Measurements from ENCODE around the gene SHROOM2.

Gene SHROOM2

GRCh38 chrX:9873952-9874351 is 87.7 kb downstream of the SHROOM2 start:
- CTCF ChIA-PET, result no interaction called here
- POLR2A ChIA-PET, result no interaction called here
- no peak for TF ChIP-seq BHLHE40 (IDR thresholded peaks at IDR 0.05; ENCODE audit: borderline replicate concordance)
- TF ChIP-seq ZNF384 (IDR thresholded peaks at IDR 0.05), result no peak
- no peak for TF ChIP-seq ELF4 (IDR thresholded peaks at IDR 0.05)
- TF ChIP-seq FOXA1 (IDR thresholded peaks at IDR 0.05), result no peak
- no peak for TF ChIP-seq HDGF (IDR thresholded peaks at IDR 0.05; ENCODE audit: borderline replicate concordance)
- TF ChIP-seq SUZ12 (IDR thresholded peaks at IDR 0.05), result no peak
- no peak for TF ChIP-seq NFRKB (IDR thresholded peaks at IDR 0.05)
- no peak for TF ChIP-seq LEF1 (IDR thresholded peaks at IDR 0.05; ENCODE audit: borderline replicate concordance)
- no peak for TF ChIP-seq ARNT (IDR thresholded peaks at IDR 0.05)
- TF ChIP-seq L3MBTL2 (conservative IDR thresholded peaks at IDR 0.05), result no peak
- TF ChIP-seq FOXK2 (IDR thresholded peaks at IDR 0.05), result no peak
- no peak for TF ChIP-seq CTBP1 (IDR thresholded peaks at IDR 0.05; ENCODE audit: borderline replicate concordance)
- TF ChIP-seq TARDBP (IDR thresholded peaks at IDR 0.05), result no peak
- peak; percentile 24 for DNase-seq (ENCODE audit: extremely low spot score)

GRCh38 chrX:9874483-9874882 is 88.3 kb downstream of the SHROOM2 start:
- POLR2A ChIA-PET, result no interaction called here
- TF ChIP-seq HDGF (IDR thresholded peaks at IDR 0.05; ENCODE audit: borderline replicate concordance), result no peak
- no peak for TF ChIP-seq ZNF384 (IDR thresholded peaks at IDR 0.05)
- CTCF ChIA-PET, result no interaction called here
- DNase-seq (ENCODE audit: extremely low spot score), result no peak

GRCh38 chrX:9875801-9876200 is 89.6 kb downstream of the SHROOM2 start:
- TF ChIP-seq L3MBTL2 (conservative IDR thresholded peaks at IDR 0.05) (no peak), CTBP1 (IDR thresholded peaks at IDR 0.05; ENCODE audit: borderline replicate concordance) (no peak), LEF1 (IDR thresholded peaks at IDR 0.05; ENCODE audit: borderline replicate concordance) (no peak), HDGF (IDR thresholded peaks at IDR 0.05; ENCODE audit: borderline replicate concordance) (no peak), ZNF384 (IDR thresholded peaks at IDR 0.05) (no peak), ARNT (IDR thresholded peaks at IDR 0.05) (no peak), SUZ12 (IDR thresholded peaks at IDR 0.05) (no peak), FOXK2 (IDR thresholded peaks at IDR 0.05) (no peak), BHLHE40 (IDR thresholded peaks at IDR 0.05; ENCODE audit: borderline replicate concordance) (no peak), PKNOX1 (IDR thresholded peaks at IDR 0.05) (no peak), FOXA1 (IDR thresholded peaks at IDR 0.05) (no peak), TARDBP (IDR thresholded peaks at IDR 0.05) (no peak), FOXM1 (IDR thresholded peaks at IDR 0.05; ENCODE audit: borderline replicate concordance) (no peak), NFRKB (IDR thresholded peaks at IDR 0.05) (no peak), SP1 (IDR thresholded peaks at IDR 0.05) (no peak)
- ChIA-PET POLR2A (no interaction called here), CTCF (interaction anchor here (0.8 kb wide), 1 partner anchor 244 kb away, joined by 3 read pairs; no protein-coding TSS in a partner anchor)

GRCh38 chrX:9876201-9876600 is 90.0 kb downstream of the SHROOM2 start:
- POLR2A ChIA-PET, result no interaction called here
- TF ChIP-seq TARDBP (IDR thresholded peaks at IDR 0.05), result no peak
- no peak for TF ChIP-seq PKNOX1 (IDR thresholded peaks at IDR 0.05)
- no peak for TF ChIP-seq SUZ12 (IDR thresholded peaks at IDR 0.05)
- TF ChIP-seq ZNF384 (IDR thresholded peaks at IDR 0.05), result no peak
- DNase-seq (ENCODE audit: extremely low spot score), result no peak
- CTCF ChIA-PET, result interaction anchor here (0.8 kb wide), 1 partner anchor 244 kb away, joined by 3 read pairs; no protein-coding TSS in a partner anchor

More at GRCh38 chrX:9875801-9876200, 89.6 kb downstream of the SHROOM2 start:
- no peak for DNase-seq (ENCODE audit: extremely low spot score)

GRCh38 chrX:9878146-9878820 is 92.1 kb downstream of the SHROOM2 start:
- POLR2A ChIA-PET, result no interaction called here
- DNase-seq (ENCODE audit: extremely low spot score), result no peak
- CTCF ChIA-PET, result no interaction called here
- TF ChIP-seq SUZ12 (IDR thresholded peaks at IDR 0.05) (no peak), HDGF (IDR thresholded peaks at IDR 0.05; ENCODE audit: borderline replicate concordance) (no peak), ZNF384 (IDR thresholded peaks at IDR 0.05) (no peak)

GRCh38 chrX:9880237-9880636 is 94.0 kb downstream of the SHROOM2 start:
- POLR2A ChIA-PET, result no interaction called here
- no peak for DNase-seq (ENCODE audit: extremely low spot score)
- CTCF ChIA-PET, result no interaction called here
- no peak for TF ChIP-seq FOXA1 (IDR thresholded peaks at IDR 0.05)
- no peak for TF ChIP-seq CTBP1 (IDR thresholded peaks at IDR 0.05; ENCODE audit: borderline replicate concordance)
- TF ChIP-seq ZNF384 (IDR thresholded peaks at IDR 0.05), result no peak
- no peak for TF ChIP-seq NFRKB (IDR thresholded peaks at IDR 0.05)
- TF ChIP-seq PKNOX1 (IDR thresholded peaks at IDR 0.05), result no peak
- no peak for TF ChIP-seq ARNT (IDR thresholded peaks at IDR 0.05)
- TF ChIP-seq TARDBP (IDR thresholded peaks at IDR 0.05), result no peak
- TF ChIP-seq SP1 (IDR thresholded peaks at IDR 0.05), result no peak

- DNase-seq (ENCODE audit: extremely low spot score), result no peak
- CTCF ChIA-PET, result no interaction called here
- TF ChIP-seq LEF1 (IDR thresholded peaks at IDR 0.05; ENCODE audit: borderline replicate concordance), result no peak
- no peak for TF ChIP-seq SUZ12 (IDR thresholded peaks at IDR 0.05)
- no peak for TF ChIP-seq SP1 (IDR thresholded peaks at IDR 0.05)
- TF ChIP-seq TARDBP (IDR thresholded peaks at IDR 0.05), result no peak
- no peak for TF ChIP-seq FOXA1 (IDR thresholded peaks at IDR 0.05)
- no peak for TF ChIP-seq NFRKB (IDR thresholded peaks at IDR 0.05)
- no peak for TF ChIP-seq ELF4 (IDR thresholded peaks at IDR 0.05)
- no peak for TF ChIP-seq BHLHE40 (IDR thresholded peaks at IDR 0.05; ENCODE audit: borderline replicate concordance)
- no peak for TF ChIP-seq CTBP1 (IDR thresholded peaks at IDR 0.05; ENCODE audit: borderline replicate concordance)
- no peak for TF ChIP-seq ZNF384 (IDR thresholded peaks at IDR 0.05)
- TF ChIP-seq L3MBTL2 (conservative IDR thresholded peaks at IDR 0.05), result no peak
- no peak for TF ChIP-seq PKNOX1 (IDR thresholded peaks at IDR 0.05)
- TF ChIP-seq FOXK2 (IDR thresholded peaks at IDR 0.05), result no peak
- TF ChIP-seq HDGF (IDR thresholded peaks at IDR 0.05; ENCODE audit: borderline replicate concordance), result no peak
- POLR2A ChIA-PET, result no interaction called here
Measured at GRCh38 chrX:9880870-9881269, 94.6 kb downstream of the SHROOM2 start.
